ENCODE data around the gene LLPH.

Gene LLPH

DNA sequence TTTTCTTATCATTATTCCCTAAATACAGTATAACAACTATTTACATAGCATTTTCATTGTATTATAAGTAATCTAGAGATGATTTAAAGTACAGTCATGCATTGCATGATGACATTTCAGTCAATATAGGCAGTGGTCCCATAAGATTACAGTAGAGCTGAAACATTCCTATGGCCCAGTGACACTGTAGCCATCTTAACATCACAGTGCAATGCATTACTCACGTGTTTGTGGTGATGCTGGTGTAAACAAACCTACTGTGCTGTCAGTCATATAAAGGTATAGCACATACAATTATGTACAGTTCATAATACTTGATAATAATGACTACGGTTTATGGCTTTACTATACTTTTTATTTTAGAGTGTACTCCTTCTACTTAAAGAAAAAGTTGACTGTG is 13.3 kb downstream of the LLPH start:
- Histone ChIP-seq H3K4me1 (ENCODE audit: control insufficient read depth in 1 of 2, insufficient read depth in 2 of 2, low read length in 2 of 2) (no peaks in the 10 kb centered on the region), H3K9me3 (ENCODE audit: control insufficient read depth in 1 of 2, low read length in 2 of 2) (no peaks in the 10 kb centered on the region), H3K27me3 (ENCODE audit: low read depth, low read length) (no peaks in the 10 kb centered on the region), H3K36me3 (ENCODE audit: control insufficient read depth in 1 of 2, insufficient read depth in 2 of 2, low read length in 2 of 2) (peaks cover 4 to 10% of the 10 kb centered on the region in 2 donors), H3K4me3 (ENCODE audit: low read depth in 1 of 2, low read length in 2 of 2) (no peak overlapping the region), H3K27ac (ENCODE audit: low read length) (no peak overlapping the region)

DNA sequence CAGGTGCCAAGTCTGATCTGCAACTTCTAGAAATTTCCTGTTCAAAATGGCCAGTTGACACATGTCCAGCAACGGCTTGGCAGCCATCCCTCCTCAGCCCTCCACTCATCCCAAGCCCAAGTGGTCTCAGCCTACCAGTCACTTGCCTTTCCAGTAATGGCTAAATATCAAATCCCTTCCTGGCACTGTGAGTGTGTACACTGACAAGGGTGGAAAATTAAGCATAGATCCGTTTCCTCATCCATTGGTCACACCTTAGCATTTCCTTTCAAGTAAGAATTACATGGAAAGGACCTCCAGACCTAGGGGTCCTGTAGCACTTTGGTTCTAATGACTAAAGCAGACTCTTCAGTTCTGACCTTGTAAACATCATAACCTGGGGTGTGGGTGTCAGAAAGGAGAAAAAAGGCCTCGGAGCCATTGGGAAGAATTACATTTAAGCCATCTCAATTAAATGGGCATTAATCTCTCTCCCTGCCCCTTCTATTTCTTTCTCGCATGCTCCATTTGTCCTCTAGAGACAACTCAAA is 15.4 kb downstream of the LLPH start:
- H3K4me1 ChIP-seq (ENCODE audit: control insufficient read depth in 1 of 2, insufficient read depth in 2 of 2, low read length in 2 of 2): no peaks in the 10 kb centered on the region
- no peak overlapping the region for H3K4me3 ChIP-seq (ENCODE audit: low read depth in 1 of 2, low read length in 2 of 2)
- H3K36me3 ChIP-seq (ENCODE audit: control insufficient read depth in 1 of 2, insufficient read depth in 2 of 2, low read length in 2 of 2): no peaks in the 10 kb centered on the region
- no peaks in the 10 kb centered on the region for H3K9me3 ChIP-seq (ENCODE audit: control insufficient read depth in 1 of 2, low read length in 2 of 2)
- no peaks in the 10 kb centered on the region for H3K27me3 ChIP-seq (ENCODE audit: low read depth, low read length)
- no peak overlapping the region for H3K27ac ChIP-seq (ENCODE audit: low read length)

DNA sequence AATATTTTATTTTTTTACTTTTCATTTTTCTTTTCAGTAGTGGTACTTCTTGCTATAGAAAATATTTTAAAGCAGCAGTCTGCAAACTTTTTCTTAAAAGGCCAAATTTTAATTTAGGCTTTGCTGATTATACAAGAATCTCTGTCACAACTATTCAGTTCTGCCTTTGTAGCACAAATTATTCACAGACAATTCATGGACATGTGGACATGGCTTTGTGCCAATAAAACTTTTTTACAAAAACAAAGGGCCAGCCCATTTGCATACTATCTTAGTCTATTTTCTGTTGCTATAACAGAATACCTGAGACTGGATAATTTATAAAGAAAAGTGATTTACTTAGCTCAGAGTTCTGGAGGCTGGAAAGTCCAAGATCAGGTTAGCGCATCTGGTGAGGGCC is 17.1 kb downstream of the LLPH start:
- no peaks in the 10 kb centered on the region for H3K9me3 ChIP-seq (ENCODE audit: control insufficient read depth in 1 of 2, low read length in 2 of 2)
- H3K27me3 ChIP-seq (ENCODE audit: low read depth, low read length): no peaks in the 10 kb centered on the region
- H3K4me3 ChIP-seq (ENCODE audit: low read depth in 1 of 2, low read length in 2 of 2): no peak overlapping the region
- no peaks in the 10 kb centered on the region for H3K4me1 ChIP-seq (ENCODE audit: control insufficient read depth in 1 of 2, insufficient read depth in 2 of 2, low read length in 2 of 2)
- H3K36me3 ChIP-seq (ENCODE audit: control insufficient read depth in 1 of 2, insufficient read depth in 2 of 2, low read length in 2 of 2): no peaks in the 10 kb centered on the region
- H3K27ac ChIP-seq (ENCODE audit: low read length): no peak overlapping the region

DNA sequence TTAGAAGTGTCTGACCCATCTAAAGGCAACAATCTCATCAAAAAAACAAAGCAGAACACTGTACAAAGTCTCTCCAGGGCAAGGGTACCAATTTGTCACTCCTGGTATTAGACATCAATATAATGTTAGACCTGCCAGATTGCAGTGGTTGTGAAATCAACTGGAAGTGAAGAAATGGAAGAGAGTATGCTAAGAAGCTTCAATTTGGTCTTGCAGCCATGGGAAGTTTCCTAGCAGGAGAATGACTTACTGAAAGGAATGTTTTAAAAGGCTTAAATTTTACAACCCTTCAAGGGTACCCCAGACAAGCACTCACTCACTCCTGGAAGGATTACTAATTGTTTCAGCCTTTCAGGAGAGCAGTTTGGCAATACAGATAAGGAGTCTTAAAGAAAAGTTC is 18.9 kb downstream of the LLPH start:
- no peaks in the 10 kb centered on the region for H3K27me3 ChIP-seq (ENCODE audit: low read depth, low read length)
- H3K4me1 ChIP-seq (ENCODE audit: control insufficient read depth in 1 of 2, insufficient read depth in 2 of 2, low read length in 2 of 2): no peaks in the 10 kb centered on the region
- no peaks in the 10 kb centered on the region for H3K36me3 ChIP-seq (ENCODE audit: control insufficient read depth in 1 of 2, insufficient read depth in 2 of 2, low read length in 2 of 2)
- H3K9me3 ChIP-seq (ENCODE audit: control insufficient read depth in 1 of 2, low read length in 2 of 2): no peaks in the 10 kb centered on the region
- H3K27ac ChIP-seq (ENCODE audit: low read length): no peak overlapping the region
- H3K4me3 ChIP-seq (ENCODE audit: low read depth in 1 of 2, low read length in 2 of 2): no peak overlapping the region

DNA sequence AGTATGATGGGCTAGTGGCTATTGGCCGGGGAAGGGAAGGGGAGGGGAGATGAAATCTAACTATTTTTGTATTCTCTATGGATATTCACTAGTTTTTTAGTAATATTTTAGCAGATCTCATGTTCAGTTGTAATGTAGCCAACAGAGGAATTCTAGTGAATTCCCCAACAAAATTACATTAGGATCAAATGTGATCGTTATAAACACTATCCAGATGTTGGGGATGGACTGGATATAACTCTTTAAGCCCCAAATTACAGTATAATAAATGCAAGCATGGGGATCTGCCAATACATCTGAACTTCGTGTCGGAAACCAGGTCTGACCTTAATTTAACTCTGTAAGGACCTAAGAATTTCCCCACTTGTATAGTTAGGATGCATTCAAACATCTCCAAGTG is 21.5 kb downstream of the LLPH start:
- Histone ChIP-seq H3K27ac (ENCODE audit: low read length) (no peak overlapping the region), H3K27me3 (ENCODE audit: low read depth, low read length) (no peaks in the 10 kb centered on the region), H3K9me3 (ENCODE audit: control insufficient read depth in 1 of 2, low read length in 2 of 2) (no peaks in the 10 kb centered on the region), H3K36me3 (ENCODE audit: control insufficient read depth in 1 of 2, insufficient read depth in 2 of 2, low read length in 2 of 2) (no peaks in the 10 kb centered on the region), H3K4me3 (ENCODE audit: low read depth in 1 of 2, low read length in 2 of 2) (no peak overlapping the region), H3K4me1 (ENCODE audit: control insufficient read depth in 1 of 2, insufficient read depth in 2 of 2, low read length in 2 of 2) (no peaks in the 10 kb centered on the region)

DNA sequence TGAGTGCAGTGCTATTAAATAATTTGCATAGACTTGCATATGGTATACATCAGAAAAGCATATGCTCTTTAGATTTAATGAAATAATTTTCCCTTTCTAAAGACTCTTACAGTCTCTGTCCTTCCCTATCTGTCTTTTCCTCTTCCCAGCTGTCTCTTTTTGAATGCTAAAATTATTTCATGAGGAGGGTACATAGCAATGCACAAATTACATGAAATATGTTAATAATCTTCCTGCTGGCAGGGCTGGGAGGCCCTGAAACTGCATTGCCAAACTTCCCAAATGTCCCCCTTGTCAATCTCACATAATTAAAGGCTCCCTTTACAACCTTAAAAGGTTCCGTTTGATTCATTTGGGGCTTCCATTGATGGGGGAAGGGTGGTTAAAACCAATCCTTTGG is 22.2 kb downstream of the LLPH start:
- H3K36me3 ChIP-seq (ENCODE audit: control insufficient read depth in 1 of 2, insufficient read depth in 2 of 2, low read length in 2 of 2): no peaks in the 10 kb centered on the region
- H3K4me1 ChIP-seq (ENCODE audit: control insufficient read depth in 1 of 2, insufficient read depth in 2 of 2, low read length in 2 of 2): no peaks in the 10 kb centered on the region
- H3K9me3 ChIP-seq (ENCODE audit: control insufficient read depth in 1 of 2, low read length in 2 of 2): no peaks in the 10 kb centered on the region
- no peaks in the 10 kb centered on the region for H3K27me3 ChIP-seq (ENCODE audit: low read depth, low read length)
- no peak overlapping the region for H3K4me3 ChIP-seq (ENCODE audit: low read depth in 1 of 2, low read length in 2 of 2)
- H3K27ac ChIP-seq (ENCODE audit: low read length): no peak overlapping the region

DNA sequence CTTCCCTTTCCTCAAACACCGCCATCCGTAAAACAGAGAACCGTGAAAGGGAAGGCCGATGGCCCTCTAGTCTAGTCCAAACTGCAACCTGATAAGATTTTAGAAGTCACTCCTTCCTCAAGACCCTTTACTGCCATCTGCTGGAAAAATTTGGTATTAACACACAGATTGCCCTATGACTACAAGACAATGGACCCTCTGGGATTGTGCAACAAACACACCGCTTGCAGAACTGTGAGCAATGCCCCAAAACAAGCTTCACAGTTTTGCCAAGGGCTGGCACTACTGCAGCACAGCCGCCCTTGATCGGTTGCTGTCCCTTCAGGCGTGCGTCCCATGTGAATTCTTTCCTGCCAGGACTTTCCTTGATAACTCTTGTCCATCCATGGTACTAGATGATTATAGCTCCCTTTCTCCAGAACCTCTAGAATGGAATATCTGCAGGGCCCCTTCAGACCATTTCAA is 23.1 kb downstream of the LLPH start:
- Histone ChIP-seq H3K27ac (ENCODE audit: low read length) (no peak overlapping the region), H3K27me3 (ENCODE audit: low read depth, low read length) (no peaks in the 10 kb centered on the region), H3K4me3 (ENCODE audit: low read depth in 1 of 2, low read length in 2 of 2) (no peak overlapping the region), H3K4me1 (ENCODE audit: control insufficient read depth in 1 of 2, insufficient read depth in 2 of 2, low read length in 2 of 2) (no peaks in the 10 kb centered on the region), H3K9me3 (ENCODE audit: control insufficient read depth in 1 of 2, low read length in 2 of 2) (no peaks in the 10 kb centered on the region), H3K36me3 (ENCODE audit: control insufficient read depth in 1 of 2, insufficient read depth in 2 of 2, low read length in 2 of 2) (no peaks in the 10 kb centered on the region)

DNA sequence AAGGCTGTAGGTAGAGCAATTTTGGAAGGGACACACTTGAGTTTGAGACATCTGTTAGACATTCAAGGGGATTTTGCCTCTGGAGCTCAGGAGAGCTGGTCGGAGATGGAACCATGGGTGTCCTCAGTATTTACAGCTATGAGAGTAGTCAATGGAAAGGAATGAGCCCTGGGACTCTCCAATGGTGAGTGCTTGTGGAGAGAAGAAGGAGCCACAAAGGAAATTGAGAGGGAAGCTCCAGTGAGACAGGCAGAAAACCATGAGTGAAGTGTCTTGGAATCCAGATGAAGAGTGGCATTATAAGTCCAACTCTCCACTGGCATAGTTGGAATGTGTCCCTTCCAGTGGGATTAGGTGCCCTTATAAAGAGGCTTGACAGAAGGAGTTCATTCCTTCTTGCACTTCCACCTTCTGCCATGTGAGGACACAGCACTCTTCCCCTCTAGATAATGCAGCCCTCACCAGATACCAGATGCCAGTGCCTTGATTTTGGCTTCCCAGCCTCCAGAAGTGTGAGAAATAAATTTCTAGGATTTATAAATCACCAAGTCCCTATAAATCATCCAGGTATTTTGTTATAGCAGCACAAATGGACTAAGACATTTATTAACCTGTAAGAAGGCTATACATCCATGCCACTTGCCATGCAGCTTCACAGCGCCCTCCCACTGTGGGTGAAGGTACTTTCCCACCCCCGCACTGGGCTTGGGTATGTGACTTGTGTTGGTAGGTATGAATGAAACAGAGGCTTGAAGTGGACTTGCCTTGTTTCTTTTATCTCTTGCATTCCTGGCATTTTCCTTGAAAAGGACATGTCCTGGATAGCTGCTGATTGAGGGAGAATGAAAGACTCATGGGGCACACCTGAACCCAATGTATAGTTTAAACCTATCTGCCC is 27.3 kb downstream of the LLPH start:
- no peak overlapping the region for H3K4me3 ChIP-seq (ENCODE audit: low read depth in 1 of 2, low read length in 2 of 2)
- no peaks in the 10 kb centered on the region for H3K36me3 ChIP-seq (ENCODE audit: control insufficient read depth in 1 of 2, insufficient read depth in 2 of 2, low read length in 2 of 2)
- no peaks in the 10 kb centered on the region for H3K9me3 ChIP-seq (ENCODE audit: control insufficient read depth in 1 of 2, low read length in 2 of 2)
- no peak overlapping the region for H3K27ac ChIP-seq (ENCODE audit: low read length)
- H3K4me1 ChIP-seq (ENCODE audit: control insufficient read depth in 1 of 2, insufficient read depth in 2 of 2, low read length in 2 of 2): no peaks in the 10 kb centered on the region
- H3K27me3 ChIP-seq (ENCODE audit: low read depth, low read length): no peaks in the 10 kb centered on the region

DNA sequence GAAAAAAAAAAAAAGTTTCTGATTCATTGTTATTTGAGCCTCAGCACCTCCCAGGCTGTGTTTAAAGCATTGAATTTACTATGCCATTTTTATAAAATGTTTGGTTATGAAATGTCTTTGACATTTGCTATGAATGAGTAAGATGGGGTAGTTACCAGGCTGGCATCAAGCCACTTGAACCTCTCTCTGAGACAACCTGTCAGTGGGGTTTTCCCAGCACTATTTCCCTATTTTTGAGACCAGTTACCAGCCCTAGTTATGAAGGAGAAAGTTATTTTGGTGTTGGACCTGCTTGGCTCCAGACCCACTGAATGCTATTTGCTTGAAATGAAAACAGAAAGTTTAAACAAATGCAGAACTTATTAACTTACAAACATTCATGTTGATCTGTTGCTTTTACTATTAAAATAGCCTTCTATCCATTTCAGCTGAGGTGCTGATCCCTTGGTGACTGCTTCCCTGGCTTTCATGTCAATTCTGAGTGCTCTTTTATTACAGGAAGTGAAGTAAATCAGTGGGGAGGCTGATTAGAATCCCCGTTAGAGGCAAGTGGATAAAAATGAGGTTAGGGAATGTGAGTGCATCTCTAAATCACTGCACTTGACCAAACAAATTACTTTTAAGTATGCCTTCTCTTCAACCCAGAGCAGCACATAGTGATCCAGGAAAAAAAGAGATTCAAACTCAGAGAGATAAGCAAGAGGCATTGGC is 37.8 kb downstream of the LLPH start:
- Histone ChIP-seq H3K4me3 (ENCODE audit: low read depth in 1 of 2, low read length in 2 of 2) (no peak overlapping the region), H3K9me3 (ENCODE audit: control insufficient read depth in 1 of 2, low read length in 2 of 2) (no peaks in the 10 kb centered on the region), H3K27me3 (ENCODE audit: low read depth, low read length) (no peaks in the 10 kb centered on the region), H3K36me3 (ENCODE audit: control insufficient read depth in 1 of 2, insufficient read depth in 2 of 2, low read length in 2 of 2) (no peaks in the 10 kb centered on the region), H3K4me1 (ENCODE audit: control insufficient read depth in 1 of 2, insufficient read depth in 2 of 2, low read length in 2 of 2) (no peaks in the 10 kb centered on the region), H3K27ac (ENCODE audit: low read length) (no peak overlapping the region)

DNA sequence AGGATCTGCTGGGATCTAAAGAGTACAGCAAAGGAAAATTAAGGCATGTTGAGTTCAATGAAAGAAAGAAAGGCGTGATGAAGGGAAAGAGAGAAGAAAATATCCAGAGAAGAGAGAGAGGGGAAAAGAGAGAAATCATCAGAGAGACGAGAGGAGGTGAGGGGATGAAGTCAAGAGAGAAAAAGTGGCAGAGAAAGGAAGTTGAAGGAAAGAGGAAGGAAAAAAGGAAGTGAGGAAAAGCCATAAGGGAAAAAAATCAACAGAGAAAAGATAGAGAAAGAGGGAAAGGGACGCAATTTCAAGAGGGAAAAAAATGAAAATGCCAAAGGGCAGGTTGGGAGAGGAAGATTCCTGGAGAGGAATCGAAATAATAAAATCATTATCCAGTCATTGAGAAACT is 40.4 kb downstream of the LLPH start:
- H3K4me3 ChIP-seq (ENCODE audit: low read depth in 1 of 2, low read length in 2 of 2): no peak overlapping the region
- no peak overlapping the region for H3K27ac ChIP-seq (ENCODE audit: low read length)
- no peaks in the 10 kb centered on the region for H3K36me3 ChIP-seq (ENCODE audit: control insufficient read depth in 1 of 2, insufficient read depth in 2 of 2, low read length in 2 of 2)
- H3K27me3 ChIP-seq (ENCODE audit: low read depth, low read length): no peaks in the 10 kb centered on the region
- H3K4me1 ChIP-seq (ENCODE audit: control insufficient read depth in 1 of 2, insufficient read depth in 2 of 2, low read length in 2 of 2): no peaks in the 10 kb centered on the region
- H3K9me3 ChIP-seq (ENCODE audit: control insufficient read depth in 1 of 2, low read length in 2 of 2): no peaks in the 10 kb centered on the region

DNA sequence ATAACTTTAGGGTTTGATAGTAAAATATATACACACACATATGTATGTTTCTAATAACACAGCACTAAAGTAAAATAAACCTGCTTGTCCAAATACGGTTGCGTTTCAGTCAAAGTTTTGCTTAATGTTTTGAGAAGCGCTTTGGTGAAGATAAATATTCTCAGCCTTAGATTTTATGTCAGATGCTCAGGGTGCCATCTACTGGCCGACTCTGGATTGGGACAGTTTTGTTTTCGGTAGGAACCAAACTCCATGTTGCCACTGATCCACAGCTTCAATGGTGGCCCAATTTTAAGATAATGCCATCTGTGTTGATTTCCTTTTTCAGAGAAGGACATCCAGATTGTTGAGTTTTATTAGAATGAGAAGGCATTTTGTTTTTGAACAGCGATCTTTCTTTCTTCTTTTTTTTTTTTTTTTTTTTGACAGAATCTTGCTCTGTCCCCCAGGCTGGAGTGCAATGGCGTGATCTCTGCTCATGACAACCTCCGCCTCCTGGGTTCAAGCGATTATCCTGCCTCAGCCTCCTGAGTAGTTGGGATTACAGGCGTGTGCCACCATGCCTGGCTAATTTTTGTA is 43.1 kb downstream of the LLPH start:
- H3K4me1 ChIP-seq (ENCODE audit: control insufficient read depth in 1 of 2, insufficient read depth in 2 of 2, low read length in 2 of 2): no peaks in the 10 kb centered on the region
- no peaks in the 10 kb centered on the region for H3K27me3 ChIP-seq (ENCODE audit: low read depth, low read length)
- no peak overlapping the region for H3K27ac ChIP-seq (ENCODE audit: low read length)
- peaks cover 0 to 5% of the 10 kb centered on the region in 2 donors for H3K9me3 ChIP-seq (ENCODE audit: control insufficient read depth in 1 of 2, low read length in 2 of 2)
- no peaks in the 10 kb centered on the region for H3K36me3 ChIP-seq (ENCODE audit: control insufficient read depth in 1 of 2, insufficient read depth in 2 of 2, low read length in 2 of 2)
- H3K4me3 ChIP-seq (ENCODE audit: low read depth in 1 of 2, low read length in 2 of 2): no peak overlapping the region
